GM12878 (cell line): ENCODE measurements around the gene MTF2.

Experiments
- BMI1 ChIP-seq: fragments of 450-650 bp; IDR thresholded peaks from 2 replicates; pipeline ENCODE4 v1.6.1; 2016; ENCODE audit warnings: mild to moderate bottlenecking, moderate library complexity, borderline replicate concordance
- ELK1 ChIP-seq: IDR thresholded peaks from 2 replicates; pipeline ENCODE4 v1.6.1; 2012; ENCODE audit warnings: low read depth, low read length, improper control_type of control experiment
- EZH2 ChIP-seq: IDR thresholded peaks from 2 replicates; pipeline ENCODE4 v1.6.1; 2012; ENCODE audit warnings: low read depth, mild to moderate bottlenecking, control low read depth, inconsistent platforms, low read length, borderline replicate concordance; ENCODE audit not compliant: control insufficient read depth
- GABPA ChIP-seq: IDR thresholded peaks from 2 replicates; pipeline ENCODE4 v1.6.1; 2014; ENCODE audit warnings: antibody characterized with exemption, low read depth, mild to moderate bottlenecking, inconsistent platforms
- HDAC2 ChIP-seq: fragments of 200-600 bp; sonication (generic); IDR thresholded peaks from 2 replicates; pipeline ENCODE4 v1.6.1; 2017
- NR2C2 ChIP-seq: IDR thresholded peaks from 2 replicates; pipeline ENCODE4 v1.6.1; 2011; ENCODE audit warnings: borderline replicate concordance, low read depth; ENCODE audit not compliant: control insufficient read depth, insufficient read length
- POLR2A ChIP-seq: IDR thresholded peaks from 2 replicates; pipeline ENCODE4 v1.6.1; 2011; ENCODE audit warnings: low read depth, mild to moderate bottlenecking, low read length
- RB1 ChIP-seq: fragments of 450-650 bp; formaldehyde crosslinking; IDR thresholded peaks from 2 replicates; pipeline ENCODE4 v1.6.1; 2017; ENCODE audit warnings: mild to moderate bottlenecking, borderline replicate concordance
- SMC3 ChIP-seq: IDR thresholded peaks from 2 replicates; pipeline ENCODE4 v1.6.1; 2011; ENCODE audit warnings: low read length, improper control_type of control experiment, borderline replicate concordance
- SP1 ChIP-seq: IDR thresholded peaks from one replicate; pipeline ENCODE4 v1.6.1; 2011; ENCODE audit warnings: low read depth, low read length
- TF ChIP-seq, protein P1 (sequence below), 3 experiments: IDR thresholded peaks in 2 of 3; conservative IDR thresholded peaks in 1 of 3; 2 replicates each; pipeline ENCODE4 v1.5.1; 2011; ENCODE audit warnings: low read depth in 3 of 3, low read length in 3 of 3, mild to moderate bottlenecking in 3 of 3, control low read depth in 2 of 3, moderate library complexity in 2 of 3, inconsistent platforms in 1 of 3, mixed read lengths in 1 of 3; ENCODE audit not compliant: control insufficient read depth in 2 of 3, insufficient read depth in 1 of 3; ENCODE audit errors: extremely low read depth in 1 of 3
- TF ChIP-seq, protein P2 (sequence below): fragments of 450-650 bp; IDR thresholded peaks from 2 replicates; pipeline ENCODE4 v1.6.1; 2016; ENCODE audit warnings: mild to moderate bottlenecking, moderate library complexity, borderline replicate concordance

GRCh38 chr1:93124556-93125355 lies 45.7 kb downstream of the MTF2 start:
- TF ChIP-seq, protein P1, sequence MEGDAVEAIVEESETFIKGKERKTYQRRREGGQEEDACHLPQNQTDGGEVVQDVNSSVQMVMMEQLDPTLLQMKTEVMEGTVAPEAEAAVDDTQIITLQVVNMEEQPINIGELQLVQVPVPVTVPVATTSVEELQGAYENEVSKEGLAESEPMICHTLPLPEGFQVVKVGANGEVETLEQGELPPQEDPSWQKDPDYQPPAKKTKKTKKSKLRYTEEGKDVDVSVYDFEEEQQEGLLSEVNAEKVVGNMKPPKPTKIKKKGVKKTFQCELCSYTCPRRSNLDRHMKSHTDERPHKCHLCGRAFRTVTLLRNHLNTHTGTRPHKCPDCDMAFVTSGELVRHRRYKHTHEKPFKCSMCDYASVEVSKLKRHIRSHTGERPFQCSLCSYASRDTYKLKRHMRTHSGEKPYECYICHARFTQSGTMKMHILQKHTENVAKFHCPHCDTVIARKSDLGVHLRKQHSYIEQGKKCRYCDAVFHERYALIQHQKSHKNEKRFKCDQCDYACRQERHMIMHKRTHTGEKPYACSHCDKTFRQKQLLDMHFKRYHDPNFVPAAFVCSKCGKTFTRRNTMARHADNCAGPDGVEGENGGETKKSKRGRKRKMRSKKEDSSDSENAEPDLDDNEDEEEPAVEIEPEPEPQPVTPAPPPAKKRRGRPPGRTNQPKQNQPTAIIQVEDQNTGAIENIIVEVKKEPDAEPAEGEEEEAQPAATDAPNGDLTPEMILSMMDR (IDR thresholded peaks at IDR 0.05 in 2 of 3, conservative IDR thresholded peaks at IDR 0.05 in 1 of 3; ENCODE audit: control insufficient read depth in 2 of 3, extremely low read depth in 1 of 3, insufficient read depth in 1 of 3, low read depth in 3 of 3, low read length in 3 of 3): no peak
- TF ChIP-seq ELK1: no peak
- no peak for TF ChIP-seq RB1
- TF ChIP-seq, protein P2, sequence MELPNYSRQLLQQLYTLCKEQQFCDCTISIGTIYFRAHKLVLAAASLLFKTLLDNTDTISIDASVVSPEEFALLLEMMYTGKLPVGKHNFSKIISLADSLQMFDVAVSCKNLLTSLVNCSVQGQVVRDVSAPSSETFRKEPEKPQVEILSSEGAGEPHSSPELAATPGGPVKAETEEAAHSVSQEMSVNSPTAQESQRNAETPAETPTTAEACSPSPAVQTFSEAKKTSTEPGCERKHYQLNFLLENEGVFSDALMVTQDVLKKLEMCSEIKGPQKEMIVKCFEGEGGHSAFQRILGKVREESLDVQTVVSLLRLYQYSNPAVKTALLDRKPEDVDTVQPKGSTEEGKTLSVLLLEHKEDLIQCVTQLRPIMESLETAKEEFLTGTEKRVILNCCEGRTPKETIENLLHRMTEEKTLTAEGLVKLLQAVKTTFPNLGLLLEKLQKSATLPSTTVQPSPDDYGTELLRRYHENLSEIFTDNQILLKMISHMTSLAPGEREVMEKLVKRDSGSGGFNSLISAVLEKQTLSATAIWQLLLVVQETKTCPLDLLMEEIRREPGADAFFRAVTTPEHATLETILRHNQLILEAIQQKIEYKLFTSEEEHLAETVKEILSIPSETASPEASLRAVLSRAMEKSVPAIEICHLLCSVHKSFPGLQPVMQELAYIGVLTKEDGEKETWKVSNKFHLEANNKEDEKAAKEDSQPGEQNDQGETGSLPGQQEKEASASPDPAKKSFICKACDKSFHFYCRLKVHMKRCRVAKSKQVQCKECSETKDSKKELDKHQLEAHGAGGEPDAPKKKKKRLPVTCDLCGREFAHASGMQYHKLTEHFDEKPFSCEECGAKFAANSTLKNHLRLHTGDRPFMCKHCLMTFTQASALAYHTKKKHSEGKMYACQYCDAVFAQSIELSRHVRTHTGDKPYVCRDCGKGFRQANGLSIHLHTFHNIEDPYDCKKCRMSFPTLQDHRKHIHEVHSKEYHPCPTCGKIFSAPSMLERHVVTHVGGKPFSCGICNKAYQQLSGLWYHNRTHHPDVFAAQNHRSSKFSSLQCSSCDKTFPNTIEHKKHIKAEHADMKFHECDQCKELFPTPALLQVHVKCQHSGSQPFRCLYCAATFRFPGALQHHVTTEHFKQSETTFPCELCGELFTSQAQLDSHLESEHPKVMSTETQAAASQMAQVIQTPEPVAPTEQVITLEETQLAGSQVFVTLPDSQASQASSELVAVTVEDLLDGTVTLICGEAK: no peak
- TF ChIP-seq GABPA: no peak
- no peak for TF ChIP-seq NR2C2
- TF ChIP-seq BMI1: no peak
- TF ChIP-seq SMC3: no peak
- no peak for TF ChIP-seq EZH2
- TF ChIP-seq SP1: no peak
- no peak for TF ChIP-seq POLR2A
- TF ChIP-seq HDAC2: no peak
